ENCODE results near the gene KSR2.
"Not testable (repeated sequence)": the region's sequence is repeated elsewhere in the genome, so short reads cannot be mapped to it uniquely, and the experiment has no call there.

KSR2 gene

GRCh38 chr12:117743761-117744160 is 225.0 kb downstream of the KSR2 start:
- DNase-seq, result no peak

DNA sequence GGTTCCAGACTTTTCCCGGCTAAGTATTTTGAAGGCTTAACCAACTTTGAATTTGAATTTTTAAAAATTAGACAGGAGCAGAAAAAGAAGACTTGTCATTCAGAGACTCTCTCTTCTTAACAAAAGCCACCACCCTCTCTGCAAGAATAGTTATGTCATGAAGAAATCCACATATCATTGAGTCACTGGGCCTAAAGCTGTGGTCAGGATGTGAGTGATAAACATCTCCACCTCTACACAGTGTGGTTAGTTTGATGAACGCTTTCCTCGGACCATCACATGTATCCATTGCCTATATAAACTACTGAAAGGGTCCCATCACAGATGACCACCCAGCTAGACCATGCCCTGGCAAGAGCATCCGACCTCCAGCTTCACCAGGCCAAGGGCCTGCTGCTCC is 226.1 kb downstream of the KSR2 start:
- DNase-seq, result peak in 1 of 5 experiments; percentile 8

- DNase-seq, result no peak
Observed at GRCh38 chr12:117738233-117738632, 230.6 kb downstream of the KSR2 start.

DNA sequence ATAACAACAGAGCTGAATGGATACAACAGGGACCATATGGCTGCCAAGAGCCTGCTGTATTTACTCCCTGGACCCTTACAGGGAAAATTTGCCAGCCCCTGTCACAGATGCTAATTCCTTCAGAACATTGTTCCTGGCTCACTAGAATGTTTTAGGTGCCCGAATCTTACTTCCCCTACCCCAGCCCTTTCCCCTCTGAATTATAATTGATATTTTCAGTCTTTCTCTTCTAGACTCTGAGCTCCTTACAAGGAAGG is 235.3 kb downstream of the KSR2 start:
- DNase-seq, result no peak

DNA sequence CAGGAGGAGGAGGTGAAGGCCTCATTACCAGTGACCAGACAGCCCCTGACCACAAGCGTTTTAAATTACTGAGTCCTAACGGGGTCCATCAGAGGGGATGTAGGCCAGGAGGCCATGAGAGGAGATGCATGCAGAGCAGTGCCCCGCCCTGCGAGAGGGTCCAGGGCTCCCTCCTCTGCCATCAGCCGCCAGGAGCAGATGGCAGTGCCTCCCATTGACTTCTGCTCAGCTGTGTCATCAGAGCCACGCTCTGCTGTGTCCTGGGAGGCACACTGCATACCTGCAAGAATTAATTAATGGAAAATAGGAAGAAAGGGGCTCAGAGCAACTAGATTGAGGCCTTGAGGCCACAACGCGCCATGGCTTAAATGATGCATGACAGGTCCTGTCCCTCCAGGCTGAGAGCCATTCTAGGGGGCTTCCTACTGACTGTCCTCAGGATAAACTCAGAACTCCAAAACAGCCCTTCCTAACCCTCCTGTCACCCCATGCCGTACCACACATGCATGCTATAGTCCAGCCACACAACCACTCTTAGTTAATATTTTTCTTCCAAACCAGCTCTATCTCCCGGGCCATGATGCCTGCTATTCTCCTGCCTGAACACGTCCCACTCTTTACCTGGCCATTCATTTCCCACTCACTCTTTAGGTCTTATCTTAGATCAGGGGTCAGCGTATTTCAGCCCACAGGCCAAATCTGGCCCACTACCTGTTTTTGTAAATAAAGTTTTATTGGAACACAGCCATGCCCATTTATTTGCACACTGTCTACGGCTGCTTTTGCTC is 235.8 kb downstream of the KSR2 start:
- no peak for DNase-seq

- DNase-seq, result not testable (repeated sequence)
Observed at GRCh38 chr12:117731131-117731530, 237.7 kb downstream of the KSR2 start.

GRCh38 chr12:117727301-117727700 is 241.5 kb downstream of the KSR2 start:
- no peak for DNase-seq

GRCh38 chr12:117724543-117724942 is 244.2 kb downstream of the KSR2 start:
- no peak for DNase-seq

- no peak for DNase-seq
Observed at GRCh38 chr12:117718559-117718958, 250.2 kb downstream of the KSR2 start.

DNA sequence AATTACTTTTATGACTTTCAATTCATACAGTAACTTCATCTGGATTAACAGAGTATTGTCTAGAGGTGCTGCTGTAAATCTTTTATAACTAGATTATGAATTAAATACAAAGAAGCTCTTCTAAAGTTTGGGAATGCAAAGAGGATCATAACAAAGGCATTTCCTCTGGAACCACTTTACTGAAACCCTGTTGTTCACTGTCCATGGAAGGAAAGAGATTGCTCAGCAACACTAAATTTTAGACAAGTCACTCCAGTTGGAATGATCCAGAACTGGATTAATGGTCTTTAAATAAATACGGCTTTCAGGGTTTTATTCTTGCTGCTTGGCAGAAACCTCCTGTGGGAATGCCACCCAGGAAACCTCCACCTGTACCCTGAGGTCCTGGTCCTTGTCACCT is 250.6 kb downstream of the KSR2 start:
- no peak for DNase-seq

GRCh38 chr12:117714203-117714602 is 254.6 kb downstream of the KSR2 start:
- DNase-seq, result no peak

DNA sequence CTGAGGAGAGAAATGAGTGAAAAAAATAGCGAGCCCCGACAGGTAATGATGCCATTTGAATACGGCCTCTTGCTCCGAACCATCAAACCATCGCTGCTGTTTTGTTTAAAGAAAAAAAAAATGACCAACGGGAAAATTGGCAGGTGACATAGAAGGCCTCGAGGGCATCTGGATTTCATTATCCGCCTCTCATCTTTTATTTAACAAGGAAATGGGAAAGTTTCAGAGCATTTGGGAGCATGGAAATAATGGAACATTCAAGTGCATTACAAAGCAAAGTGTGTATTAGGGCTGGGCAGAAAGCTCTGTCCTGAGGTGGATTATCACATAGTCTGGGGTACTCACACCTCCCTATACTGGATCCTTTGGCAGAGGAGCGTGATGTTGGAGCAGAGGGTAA is 258.7 kb downstream of the KSR2 start:
- no peak for DNase-seq

GRCh38 chr12:117707861-117708260 is 260.9 kb downstream of the KSR2 start:
- DNase-seq, result no peak

DNA sequence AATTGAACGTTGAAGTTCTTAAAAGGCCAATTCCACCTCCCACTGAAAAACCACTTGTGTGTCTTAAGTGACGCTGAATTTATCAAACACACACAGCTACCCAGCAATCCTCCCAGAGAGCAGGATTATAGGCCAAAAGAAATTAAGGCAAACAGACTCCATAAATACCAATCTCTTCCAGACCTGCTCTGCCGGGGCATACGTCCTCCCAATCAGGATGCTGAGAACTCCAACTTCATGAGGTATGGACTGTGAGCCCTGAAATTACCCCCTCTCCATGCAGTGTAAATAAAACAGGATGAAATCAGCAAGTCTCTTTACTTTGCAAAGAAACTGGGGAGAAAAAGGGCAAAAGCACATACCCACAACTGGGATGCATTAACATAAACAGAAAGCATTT is 265.2 kb downstream of the KSR2 start:
- no peak for DNase-seq

- no peak for DNase-seq
Observed at GRCh38 chr12:117702741-117703140, 266.0 kb downstream of the KSR2 start.

DNA sequence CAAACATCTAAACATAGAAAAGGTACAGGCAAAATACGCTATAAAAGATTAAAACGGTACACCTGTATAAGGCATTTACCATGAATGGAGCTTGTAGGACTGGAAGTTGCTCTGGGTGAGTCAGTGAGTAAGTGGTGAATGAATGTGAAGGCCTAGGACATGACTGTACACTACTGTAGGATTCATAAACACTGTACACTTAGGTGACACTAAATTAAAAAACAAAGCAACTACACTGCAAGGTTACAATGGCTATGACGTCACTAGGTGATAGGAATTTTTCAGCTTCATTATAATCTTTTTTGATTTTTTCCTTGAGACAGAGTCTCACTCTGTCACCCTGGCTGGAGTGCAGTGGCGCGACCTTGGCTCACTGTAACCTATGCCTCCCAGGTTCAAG is 269.2 kb downstream of the KSR2 start:
- DNase-seq, result no peak

DNA sequence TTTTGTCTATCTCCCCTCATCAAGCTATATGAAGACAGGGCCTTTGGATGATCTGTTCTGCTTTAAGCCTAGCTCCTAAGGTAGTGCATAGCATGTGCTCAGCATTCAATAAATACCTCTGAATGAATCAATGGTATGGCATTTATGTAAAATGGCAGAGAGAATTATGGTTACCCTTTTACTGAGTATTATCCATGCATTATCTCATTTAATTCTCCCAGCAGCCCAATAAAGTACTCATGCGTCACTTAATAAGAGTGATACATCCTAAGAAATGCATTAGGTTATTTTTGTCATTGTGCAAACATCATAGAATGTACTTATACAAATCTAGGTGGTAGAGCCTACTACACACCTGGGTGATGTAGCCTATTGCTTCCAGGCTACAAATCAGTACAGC is 269.7 kb downstream of the KSR2 start:
- no peak for DNase-seq

DNA sequence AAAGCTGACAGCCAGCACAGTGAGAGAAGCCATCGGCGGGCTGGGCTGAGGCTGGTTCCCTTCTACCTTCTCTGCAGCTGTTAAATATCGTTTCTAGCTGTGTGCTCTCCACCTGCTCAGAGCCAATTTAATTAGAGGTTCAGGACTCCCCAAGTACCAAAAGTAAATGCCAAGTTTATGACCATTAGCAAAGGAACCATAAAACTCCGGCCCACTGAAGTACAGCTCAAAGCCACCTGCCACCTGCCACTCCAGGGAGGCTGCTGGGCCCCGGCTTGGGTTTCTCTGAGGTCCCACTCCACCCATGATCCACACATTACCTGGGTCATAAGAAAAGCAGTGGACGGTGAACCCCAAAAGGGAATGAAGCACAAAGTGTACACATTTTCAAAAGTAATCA is 272.8 kb downstream of the KSR2 start:
- DNase-seq, result no peak

DNA sequence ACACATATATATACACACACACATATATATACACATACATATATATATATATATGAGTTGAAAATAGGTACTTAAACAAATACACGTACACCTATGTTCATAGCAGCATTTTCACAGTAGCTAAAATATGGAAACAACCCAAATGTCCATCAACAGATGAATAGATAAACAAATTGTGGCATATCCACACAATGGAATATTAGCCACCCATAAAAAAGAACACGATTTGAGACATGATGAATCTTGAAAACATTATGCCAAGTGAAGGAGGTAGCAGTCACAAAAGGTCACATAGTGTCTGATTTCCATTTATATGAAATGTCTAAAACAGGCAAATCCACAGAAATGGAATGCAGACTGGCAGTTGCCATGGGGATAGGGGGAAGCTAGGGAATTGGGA is 276.3 kb downstream of the KSR2 start:
- DNase-seq, result no peak

DNA sequence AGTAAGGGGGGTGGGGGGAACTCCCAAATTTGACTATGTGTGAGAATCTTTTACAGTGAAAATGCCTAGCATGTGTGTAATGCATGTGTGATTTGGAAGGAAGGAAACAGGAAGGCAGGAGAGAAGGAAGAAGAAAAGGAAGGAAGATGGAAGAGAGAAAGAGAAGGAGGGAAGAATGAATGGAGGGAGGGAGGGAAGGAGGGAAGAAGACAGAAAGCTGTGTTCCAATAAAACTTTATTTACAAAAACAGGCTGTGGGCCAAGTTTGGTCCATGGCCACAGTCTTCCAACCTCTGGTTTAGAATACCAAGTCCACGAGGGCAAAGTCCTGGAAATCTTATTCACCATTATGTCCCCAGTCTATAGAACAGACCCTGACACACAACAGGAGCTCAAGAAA is 278.9 kb downstream of the KSR2 start:
- no peak for DNase-seq

DNA sequence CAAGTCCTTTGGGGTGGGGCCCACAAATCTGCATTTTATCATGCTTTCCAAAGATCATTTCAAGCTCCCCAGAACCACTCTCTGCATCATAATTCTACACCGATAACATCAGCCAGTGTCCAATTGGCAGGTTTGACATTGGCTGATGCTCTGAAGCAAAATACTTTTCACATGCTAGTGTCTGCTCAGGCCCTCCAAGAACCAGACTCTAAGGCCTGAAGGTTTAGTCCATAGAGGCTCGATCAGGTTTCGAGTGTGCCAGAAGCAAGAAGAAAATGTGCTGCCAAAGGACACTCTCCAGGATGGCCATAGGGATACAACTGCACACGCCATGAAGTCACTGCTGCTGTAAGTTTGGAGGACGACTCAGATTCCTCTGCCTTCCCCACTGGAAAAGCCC is 280.3 kb downstream of the KSR2 start:
- no peak for DNase-seq

- DNase-seq, result no peak
Observed at GRCh38 chr12:117686911-117687377, 281.8 kb downstream of the KSR2 start.

- DNase-seq, result no peak
Observed at GRCh38 chr12:117686210-117686609, 282.6 kb downstream of the KSR2 start.

DNA sequence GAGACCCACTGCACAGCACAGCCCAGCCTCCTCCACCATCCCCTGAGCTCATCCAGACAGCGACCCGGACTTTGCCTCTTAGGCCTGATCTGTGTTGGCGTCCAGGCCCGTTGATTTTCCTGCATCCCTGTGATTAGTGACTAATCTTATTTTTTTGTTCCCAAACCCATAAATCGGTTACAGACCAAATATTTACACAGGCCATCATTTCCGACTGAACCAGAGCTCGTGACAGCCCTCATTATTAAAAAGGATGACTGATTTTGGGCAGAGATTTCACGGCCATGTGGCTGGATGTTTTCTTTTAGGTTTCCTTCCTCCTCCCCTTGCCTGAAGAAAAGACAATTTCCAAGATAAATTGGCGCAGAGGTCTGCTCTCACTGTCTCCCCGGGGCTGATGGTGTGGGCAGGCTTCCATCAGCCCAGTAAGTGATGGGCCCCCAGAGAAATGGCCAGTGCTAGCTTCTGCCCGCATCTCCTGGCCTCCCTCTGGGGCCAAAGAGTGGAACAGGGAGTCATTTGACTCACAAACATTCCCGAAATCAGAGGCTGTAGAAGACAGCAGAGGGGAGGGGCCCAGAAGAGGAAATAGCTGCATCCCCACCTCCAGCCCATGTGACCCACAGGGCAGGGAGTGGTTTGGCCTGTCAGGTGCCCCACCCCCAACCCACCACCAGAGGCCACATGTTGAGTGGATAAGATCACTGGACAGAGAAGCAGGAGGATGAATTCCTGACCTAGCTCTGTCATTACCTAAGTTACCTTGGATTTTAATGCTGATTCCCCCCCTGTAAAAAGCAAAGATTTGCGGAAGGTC is 283.5 kb downstream of the KSR2 start:
- DNase-seq, result no peak
